Measurements from ENCODE around the gene SPATA17.
A peak's percentile ranks its signal among the peaks of the same experiment; 100 is the strongest.

SPATA17 gene

DNA sequence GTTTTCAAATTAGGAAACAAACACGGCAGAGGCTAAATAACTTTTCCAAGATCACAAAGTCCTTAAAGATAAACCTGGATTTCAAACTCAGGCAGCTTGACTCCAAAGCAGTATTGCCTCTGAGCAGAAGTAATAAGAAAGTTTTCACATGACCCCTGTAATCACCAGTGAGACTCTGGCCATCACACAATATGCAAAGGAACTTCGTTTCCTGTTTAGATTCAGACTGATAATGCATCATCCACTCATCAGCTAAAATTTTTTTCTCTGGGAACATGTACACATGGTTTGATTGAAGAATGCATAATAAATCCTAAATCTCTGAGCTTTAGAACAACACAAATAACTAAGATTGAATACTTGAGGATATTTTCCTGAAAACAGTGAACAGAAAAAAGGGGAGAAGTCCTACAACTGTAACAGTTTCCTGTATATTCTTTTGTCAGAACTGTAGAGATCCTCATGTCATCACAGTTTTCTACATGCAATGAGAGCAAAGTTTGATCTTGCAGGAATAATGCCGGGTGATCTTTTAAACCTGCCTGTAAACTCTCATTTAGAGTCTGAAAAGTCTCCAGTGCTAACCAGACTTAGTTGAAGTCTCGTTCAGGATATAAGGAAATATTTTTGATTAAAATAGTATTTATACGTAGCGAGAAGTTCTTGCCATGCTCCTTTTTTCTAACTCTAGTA, 225.3 kb downstream of the SPATA17 start:
- no peak for DNase-seq (ENCODE audit: low spot score)

DNA sequence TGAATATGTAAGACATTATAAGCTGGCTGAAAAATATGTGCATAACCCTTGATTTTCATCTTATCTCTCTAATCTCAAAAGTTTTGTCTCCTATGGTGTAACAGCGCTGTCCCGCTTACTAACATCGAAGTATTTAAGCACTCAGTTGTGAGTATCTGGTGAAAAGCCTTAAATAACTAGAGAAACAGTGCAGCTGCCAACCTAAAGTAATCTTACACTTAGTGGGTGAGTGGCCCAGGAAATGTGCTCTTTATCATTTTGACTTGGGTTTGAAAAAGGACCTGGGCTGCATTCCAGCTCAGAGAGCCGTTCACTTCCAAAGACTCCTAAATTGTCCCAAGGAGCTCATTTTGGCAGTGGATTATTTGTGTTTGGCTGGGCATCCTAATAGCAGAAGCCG, 225.9 kb downstream of the SPATA17 start:
- DNase-seq (ENCODE audit: low spot score) = no peak

GRCh38 chr1:217861658-217862057, 230.5 kb downstream of the SPATA17 start:
- DNase-seq (ENCODE audit: low spot score) = no peak

- DNase-seq (ENCODE audit: low spot score) = no peak
Observed at GRCh38 chr1:217867446-217867995, 236.4 kb downstream of the SPATA17 start.

- DNase-seq (ENCODE audit: low spot score) = no peak
Observed at GRCh38 chr1:217871955-217872354, 240.8 kb downstream of the SPATA17 start.

DNA sequence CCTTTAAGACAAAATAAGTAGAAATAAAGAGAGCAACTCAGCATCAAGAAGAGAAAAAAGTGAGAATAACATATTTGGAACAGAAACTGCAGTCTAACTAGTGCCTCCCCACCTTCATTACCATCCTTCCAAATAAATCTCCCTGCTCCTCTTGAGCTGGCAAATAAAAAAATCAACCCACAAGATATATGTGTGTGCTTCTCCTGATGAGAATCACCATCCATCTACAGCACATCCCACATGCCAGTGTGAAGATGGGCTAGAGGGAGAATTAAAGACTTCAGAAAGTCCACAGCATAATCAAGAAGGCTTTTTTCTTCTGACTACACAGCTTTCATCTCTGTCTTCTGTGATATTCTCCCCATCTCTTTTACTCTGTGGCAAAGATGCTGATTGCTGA, 244.1 kb downstream of the SPATA17 start:
- no peak for DNase-seq (ENCODE audit: low spot score)

GRCh38 chr1:217876401-217876800, 245.3 kb downstream of the SPATA17 start:
- DNase-seq (ENCODE audit: low spot score) = no peak

DNA sequence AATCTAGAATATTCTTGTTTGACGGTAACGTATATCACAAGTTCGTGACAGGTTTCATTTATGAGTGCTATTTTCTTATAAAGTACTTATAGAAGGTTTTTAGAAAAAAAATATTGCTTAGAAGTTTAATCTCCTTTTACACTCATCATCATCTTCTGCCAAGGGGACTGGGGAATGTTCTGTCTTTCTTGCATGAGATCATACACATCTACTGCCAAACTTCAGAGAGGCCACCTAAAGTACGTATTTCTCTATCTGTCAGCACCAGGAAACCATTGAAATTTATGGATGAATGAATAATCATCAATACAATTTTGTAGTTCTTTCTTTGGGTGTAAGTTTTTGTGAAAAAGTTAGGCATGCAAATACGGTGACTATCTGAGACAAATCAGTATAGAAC, 245.8 kb downstream of the SPATA17 start:
- no peak for DNase-seq (ENCODE audit: low spot score)

DNA sequence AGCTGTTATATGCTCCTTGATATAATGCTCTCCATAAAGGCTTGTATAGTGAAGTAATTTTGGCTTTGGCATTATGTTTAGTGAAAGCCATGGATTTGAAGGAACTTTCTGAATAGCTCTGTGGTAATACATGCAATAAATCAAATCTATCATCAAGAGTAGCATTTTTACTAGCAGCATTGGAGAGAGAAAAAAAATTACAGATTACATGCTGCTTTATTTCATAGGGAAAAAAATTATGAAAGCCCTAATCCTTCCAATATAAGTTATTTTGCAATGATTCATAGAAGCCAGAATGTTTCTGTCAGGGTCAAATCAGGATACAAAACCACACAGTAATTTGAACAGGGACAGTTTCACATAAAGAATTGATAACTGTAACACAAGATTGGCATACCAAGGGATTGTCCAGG, 250.0 kb downstream of the SPATA17 start:
- no peak for DNase-seq (ENCODE audit: low spot score)

GRCh38 chr1:217881607-217882332, 250.6 kb downstream of the SPATA17 start:
- DNase-seq (ENCODE audit: low spot score) = no peak

GRCh38 chr1:217885181-217885580, 254.0 kb downstream of the SPATA17 start:
- no peak for DNase-seq (ENCODE audit: low spot score)

- no peak for DNase-seq (ENCODE audit: low spot score)
Observed at GRCh38 chr1:217888328-217888727, 257.2 kb downstream of the SPATA17 start.

GRCh38 chr1:217889401-217889800, 258.3 kb downstream of the SPATA17 start:
- DNase-seq (ENCODE audit: low spot score) = no peak

- DNase-seq (ENCODE audit: low spot score) = no peak
Observed at GRCh38 chr1:217891966-217892365, 260.8 kb downstream of the SPATA17 start.

GRCh38 chr1:217892750-217893149, 261.6 kb downstream of the SPATA17 start:
- DNase-seq (ENCODE audit: low spot score) = no peak

DNA sequence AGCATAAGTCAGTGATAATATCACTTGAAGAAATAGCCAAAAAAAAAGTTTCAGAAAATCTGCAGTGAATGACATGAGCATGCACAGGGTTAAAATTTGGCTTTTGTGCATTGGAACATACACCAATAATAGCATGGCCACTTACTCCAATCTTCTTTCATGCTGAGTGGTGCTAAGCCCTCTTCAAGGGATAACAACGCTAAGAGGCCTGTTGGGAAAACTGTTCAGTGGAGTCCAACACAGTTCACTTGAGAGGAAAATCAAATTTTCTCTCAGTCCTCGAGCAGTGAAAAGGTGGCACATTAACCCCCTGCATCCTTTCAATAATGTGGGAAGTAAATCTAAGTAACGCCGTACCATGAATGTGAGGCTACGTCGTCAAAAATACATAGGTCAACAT, 264.7 kb downstream of the SPATA17 start:
- no peak for DNase-seq (ENCODE audit: low spot score)

DNA sequence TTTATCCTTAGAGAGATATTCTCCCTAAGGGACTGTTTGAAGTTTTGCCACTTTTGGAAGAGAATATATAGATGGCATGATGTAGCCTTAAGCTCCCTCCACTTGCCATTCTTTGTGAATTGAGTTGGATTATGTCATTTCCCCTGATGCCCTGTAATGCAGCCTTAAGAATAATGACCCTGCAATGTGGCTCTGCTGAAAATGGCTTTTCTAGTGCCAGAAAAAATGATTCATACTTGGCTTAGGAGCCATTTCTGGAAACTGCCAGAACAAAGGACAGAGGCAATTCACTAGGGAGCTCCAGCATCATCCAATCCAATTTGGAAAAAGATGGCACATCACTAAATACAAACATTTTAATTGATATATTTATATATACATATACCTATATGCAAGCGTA, 265.3 kb downstream of the SPATA17 start:
- peak; percentile 81 for DNase-seq (ENCODE audit: low spot score)

DNA sequence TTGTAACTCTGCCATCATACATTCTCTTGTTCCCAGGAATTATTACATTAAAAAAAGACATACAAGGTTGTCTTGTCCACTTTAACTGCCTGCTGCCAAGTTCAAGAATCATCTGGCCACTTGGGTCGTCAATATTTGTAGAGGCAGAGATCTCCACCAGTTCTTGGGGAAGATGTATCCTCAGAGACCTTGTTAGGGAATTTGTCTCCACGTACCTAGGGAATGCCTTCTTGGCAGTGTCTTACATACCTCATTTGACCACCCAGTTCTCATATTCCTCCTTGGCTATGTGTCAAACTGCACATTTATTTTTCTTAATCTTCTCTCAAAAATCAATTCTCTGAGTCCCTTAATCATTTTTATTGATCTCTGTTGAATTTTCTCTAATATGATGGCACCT, 266.0 kb downstream of the SPATA17 start:
- DNase-seq (ENCODE audit: low spot score) = no peak

GRCh38 chr1:217899614-217900013, 268.5 kb downstream of the SPATA17 start:
- no peak for DNase-seq (ENCODE audit: low spot score)

DNA sequence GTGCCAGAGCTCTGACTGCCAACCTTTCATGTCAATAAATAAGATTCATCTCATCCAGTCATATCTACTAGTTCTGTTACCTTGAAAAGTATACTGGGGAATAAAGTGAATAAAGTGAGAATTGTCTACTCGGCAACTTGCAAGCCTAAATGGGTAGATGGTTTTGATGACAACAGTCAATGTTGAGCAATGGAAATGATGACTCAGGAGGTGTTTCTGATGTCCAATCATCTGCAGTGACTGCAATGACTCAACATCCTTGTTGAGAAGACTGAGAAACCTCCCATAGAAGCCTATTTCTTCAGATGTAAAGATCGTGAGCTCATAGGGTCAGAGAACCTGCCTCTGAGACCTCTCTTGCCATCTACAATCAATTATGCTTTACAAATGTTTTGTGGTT, 276.4 kb downstream of the SPATA17 start:
- peak; percentile 24 for DNase-seq (ENCODE audit: low spot score)

GRCh38 chr1:217910203-217910602, 279.1 kb downstream of the SPATA17 start:
- no peak for DNase-seq (ENCODE audit: low spot score)

- DNase-seq (ENCODE audit: low spot score) = peak; percentile 91
Observed at GRCh38 chr1:217910791-217911320, 279.7 kb downstream of the SPATA17 start.

DNA sequence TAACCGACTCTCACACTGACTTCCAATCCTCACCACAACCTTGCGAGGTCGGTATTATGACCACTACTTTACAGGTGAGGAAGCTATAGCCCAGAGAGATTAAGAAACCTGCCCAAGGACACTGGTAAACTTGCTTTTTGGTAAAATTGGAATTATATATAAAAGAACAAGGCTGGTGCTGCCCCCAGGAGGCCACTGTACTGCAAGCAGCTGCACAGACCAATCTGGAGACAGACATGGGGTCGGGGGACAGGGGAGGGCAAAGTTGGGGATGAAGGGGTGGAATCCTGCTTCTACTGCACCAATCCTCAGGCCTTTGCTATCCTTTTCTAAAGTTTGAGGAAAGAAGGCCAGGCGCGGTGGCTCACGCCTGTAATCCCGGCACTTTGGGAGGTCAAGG, 280.8 kb downstream of the SPATA17 start:
- peak; percentile 62 for DNase-seq (ENCODE audit: low spot score)

All from COLO829 (cell line).